ENCODE data around the gene FAM107B. TPM values are rescaled to one million over a fixed set of nuclear protein-coding genes. Genes with fewer than 3 reads are reported as not detected.

FAM107B gene
- total and polyA plus RNA-seq, 2 of the 4 experiments (the other 2 are of a cell fraction), result 26.4 to 27.1 TPM

DNA sequence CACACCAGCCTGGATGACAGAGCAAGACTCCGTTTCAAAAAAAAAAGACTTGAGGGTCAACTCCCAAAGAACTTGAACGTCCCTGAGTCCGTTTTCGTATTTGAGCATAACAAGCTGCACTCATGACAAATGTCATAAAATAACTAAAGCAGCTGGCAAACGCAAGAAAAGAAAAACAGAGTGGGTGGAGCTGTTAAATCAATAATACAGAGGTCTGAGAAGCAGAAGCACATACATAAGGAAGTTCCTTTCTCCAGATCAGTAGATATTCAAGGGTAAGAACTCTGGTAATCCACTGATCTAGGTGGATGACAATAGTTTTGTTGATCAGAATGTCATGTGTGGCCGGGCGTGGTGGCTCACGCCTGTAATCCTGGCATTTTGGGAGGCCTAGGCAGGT, 150.1 kb downstream of the FAM107B start:
- CTCF ChIA-PET, result interaction anchor here (0.7 kb wide), 1 partner anchor 22 kb away, joined by 4 read pairs; no protein-coding TSS in a partner anchor

More for the DNA sequence above, 150.1 kb downstream of the FAM107B start:
- no peak overlapping the region for H3K18ac ChIP-seq (ENCODE audit: low read depth, low read length)
- POLR2A ChIA-PET (ENCODE audit: unreplicated experiment), result no interaction called here
- H2BK120ac ChIP-seq (ENCODE audit: low read depth, low read length), result no peak overlapping the region
- WGBS, 2 experiments (ENCODE audit: extremely low coverage in 2 of 2, insufficient read length in 1 of 2), result 92% methylated on average over 5 of the region's 8 CpGs; no CpG with 5 or more reads in 1 of the 2 experiments
- H3K56ac ChIP-seq (ENCODE audit: extremely low read depth, insufficient read depth, low read length), result no peak overlapping the region
- no peak overlapping the region for H4K8ac ChIP-seq (ENCODE audit: low read depth in 2 of 2, low read length in 2 of 2)
- H2BK5ac ChIP-seq (ENCODE audit: low read depth, low read length, poor library complexity, severe bottlenecking), result no peak overlapping the region
- H3K4ac ChIP-seq (ENCODE audit: low read depth, low read length), result no peak overlapping the region
- H2AK9ac ChIP-seq (replicated peaks; ENCODE audit: low read depth, low read length, poor library complexity), result no peak overlapping the region
- H3K27me3 ChIP-seq (ENCODE audit: control insufficient read depth, insufficient read depth, low read length), result no peaks in the 10 kb centered on the region
- dilution Hi-C loops (cut with HindIII; ENCODE audit: low sequenced_read_pairs, unreplicated experiment) (no loop called here), in situ Hi-C loops (cut with MboI; ENCODE audit: low sequenced_read_pairs) (no loop called here), intact Hi-C loops (cut with micrococcal nuclease) (no loop called here)
- no peaks in the 10 kb centered on the region for H4K20me1 ChIP-seq (ENCODE audit: insufficient read depth, low read length)
- H2BK15ac ChIP-seq (ENCODE audit: low read depth, low read length), result no peak overlapping the region
- no peaks in the 10 kb centered on the region for H3K9me3 ChIP-seq (ENCODE audit: control insufficient read depth, insufficient read depth, low read length)
- H3K9ac ChIP-seq (ENCODE audit: low read depth, low read length), result no peak overlapping the region
- H3K14ac ChIP-seq (replicated peaks; ENCODE audit: low read depth, low read length), result no peak overlapping the region
- TF ChIP-seq FOS (IDR thresholded peaks at IDR 0.05; ENCODE audit: low read depth, low read length) (no peak), POLR2A (IDR thresholded peaks at IDR 0.05; ENCODE audit: low read depth, low read length) (no peak), SMC3 (IDR thresholded peaks at IDR 0.05; ENCODE audit: low read depth, low read length) (no peak), CEBPB (IDR thresholded peaks at IDR 0.05; ENCODE audit: low read depth, low read length) (no peak), RCOR1 (IDR thresholded peaks at IDR 0.05; ENCODE audit: insufficient replicate concordance, low read length) (no peak), NFE2L2 (IDR thresholded peaks at IDR 0.05; ENCODE audit: low read depth, low read length) (no peak), MXI1 (IDR thresholded peaks at IDR 0.05; ENCODE audit: borderline replicate concordance, low read depth, low read length) (no peak), MAFK (IDR thresholded peaks at IDR 0.05; ENCODE audit: low read depth, low read length) (no peak), BHLHE40 (IDR thresholded peaks at IDR 0.05; ENCODE audit: low read depth, low read length) (no peak), RFX5 (IDR thresholded peaks at IDR 0.05; ENCODE audit: low read depth, low read length) (no peak)
- TF ChIP-seq, protein P1, sequence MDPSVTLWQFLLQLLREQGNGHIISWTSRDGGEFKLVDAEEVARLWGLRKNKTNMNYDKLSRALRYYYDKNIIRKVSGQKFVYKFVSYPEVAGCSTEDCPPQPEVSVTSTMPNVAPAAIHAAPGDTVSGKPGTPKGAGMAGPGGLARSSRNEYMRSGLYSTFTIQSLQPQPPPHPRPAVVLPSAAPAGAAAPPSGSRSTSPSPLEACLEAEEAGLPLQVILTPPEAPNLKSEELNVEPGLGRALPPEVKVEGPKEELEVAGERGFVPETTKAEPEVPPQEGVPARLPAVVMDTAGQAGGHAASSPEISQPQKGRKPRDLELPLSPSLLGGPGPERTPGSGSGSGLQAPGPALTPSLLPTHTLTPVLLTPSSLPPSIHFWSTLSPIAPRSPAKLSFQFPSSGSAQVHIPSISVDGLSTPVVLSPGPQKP (IDR thresholded peaks at IDR 0.05; ENCODE audit: borderline replicate concordance, low read depth, low read length), result no peak
- H4K5ac ChIP-seq (ENCODE audit: low read depth, low read length), result no peak overlapping the region
- H3K27ac ChIP-seq (ENCODE audit: insufficient read depth, low read length), result no peak overlapping the region
- BruUV-seq (replicated peaks), result no TSS peak
- no peaks in the 10 kb centered on the region for H3K9me1 ChIP-seq (ENCODE audit: insufficient read depth, low read length)
- no peaks in the 10 kb centered on the region for H3K79me1 ChIP-seq (ENCODE audit: low read depth in 1 of 2, low read length in 2 of 2)
- no peaks in the 10 kb centered on the region for H3K36me3 ChIP-seq (ENCODE audit: control insufficient read depth, insufficient read depth, low read length)
- H4K91ac ChIP-seq (ENCODE audit: insufficient read depth, low read depth, low read length), result no peak overlapping the region
- DNase-seq, result no peak
- peaks cover 4% of the 10 kb centered on the region; the same call in 1 of the 2 replicates for H3K4me1 ChIP-seq (ENCODE audit: control insufficient read depth, insufficient read depth, low read length)
- H3K23ac ChIP-seq (ENCODE audit: low read depth, low read length), result no peak overlapping the region
- no peak overlapping the region for H3K4me2 ChIP-seq (ENCODE audit: low read depth, low read length)
- H2AK5ac ChIP-seq (ENCODE audit: low read depth, low read length), result no peak overlapping the region
- H3K4me3 ChIP-seq (ENCODE audit: insufficient read depth, low read depth, low read length), result no peak overlapping the region
- H2AFZ ChIP-seq (replicated peaks; ENCODE audit: low read length, poor library complexity), result no peak overlapping the region
- ATAC-seq (ENCODE audit: low read depth), result no peak
- no peak overlapping the region for H2BK20ac ChIP-seq (ENCODE audit: low read depth, low read length)

All from IMR-90 (cell line).